Adipocyte (in vitro differentiated cells): ENCODE measurements around the gene CPED1.

Experiments
- DNase-seq: peaks from one replicate; pipeline ENCODE4 v3.0.0-alpha.2; 2015; ENCODE audit warnings: low read depth
- H3K27me3 ChIP-seq: replicated peaks from 2 replicates; pipeline ENCODE4 v1.7.0; 2013; ENCODE audit warnings: mild to moderate bottlenecking, low read length, moderate library complexity; ENCODE audit not compliant: control insufficient read depth, insufficient read depth
- H3K36me3 ChIP-seq: 2 replicates; pipeline ENCODE4 v1.7.0; 2013; ENCODE audit warnings: low read length, mild to moderate bottlenecking, moderate library complexity; ENCODE audit not compliant: control insufficient read depth, insufficient read depth, severe bottlenecking
- H3K4me1 ChIP-seq: 2 replicates; pipeline ENCODE4 v1.7.0; 2013; ENCODE audit warnings: mild to moderate bottlenecking, low read length, moderate library complexity; ENCODE audit not compliant: control insufficient read depth, insufficient read depth
- H3K4me3 ChIP-seq: 2 replicates; pipeline ENCODE4 v1.7.0; 2013; ENCODE audit warnings: mild to moderate bottlenecking, low read length, moderate library complexity
- H3K9ac ChIP-seq: 2 replicates; pipeline ENCODE4 v1.7.0; 2013; ENCODE audit warnings: mild to moderate bottlenecking, low read length, moderate library complexity
- H3K9me3 ChIP-seq: 2 replicates; pipeline ENCODE4 v1.7.0; 2013; ENCODE audit warnings: mild to moderate bottlenecking, low read length, moderate library complexity; ENCODE audit not compliant: control insufficient read depth

Gene CPED1

DNA sequence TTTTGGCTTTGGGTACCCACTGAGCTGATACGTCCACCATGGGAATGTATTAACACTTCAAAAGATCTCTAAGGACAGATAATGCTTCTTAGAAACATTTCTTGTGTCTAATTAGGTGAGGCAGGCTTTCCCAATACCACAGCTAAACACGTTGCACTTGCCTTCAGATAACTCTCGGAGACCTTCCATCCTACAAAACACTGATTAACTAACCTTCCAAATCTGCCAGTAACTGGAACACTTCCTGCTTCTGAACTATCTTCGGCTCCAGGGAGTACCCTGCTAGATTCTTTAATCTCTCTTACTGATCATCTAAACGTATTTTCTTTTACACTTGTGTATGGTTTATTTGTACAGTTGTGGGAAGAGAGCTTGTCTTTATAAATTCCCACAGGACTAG is 339.2 kb downstream of the CPED1 start:
- Histone ChIP-seq H3K4me1 (peaks cover 13% of the 10 kb centered on the region), H3K9ac (no peak overlapping the region), H3K27me3 (peaks cover 31% of the 10 kb centered on the region), H3K36me3 (no peaks in the 10 kb centered on the region), H3K9me3 (no peaks in the 10 kb centered on the region), H3K4me3 (no peak overlapping the region)
- DNase-seq: no peak

DNA sequence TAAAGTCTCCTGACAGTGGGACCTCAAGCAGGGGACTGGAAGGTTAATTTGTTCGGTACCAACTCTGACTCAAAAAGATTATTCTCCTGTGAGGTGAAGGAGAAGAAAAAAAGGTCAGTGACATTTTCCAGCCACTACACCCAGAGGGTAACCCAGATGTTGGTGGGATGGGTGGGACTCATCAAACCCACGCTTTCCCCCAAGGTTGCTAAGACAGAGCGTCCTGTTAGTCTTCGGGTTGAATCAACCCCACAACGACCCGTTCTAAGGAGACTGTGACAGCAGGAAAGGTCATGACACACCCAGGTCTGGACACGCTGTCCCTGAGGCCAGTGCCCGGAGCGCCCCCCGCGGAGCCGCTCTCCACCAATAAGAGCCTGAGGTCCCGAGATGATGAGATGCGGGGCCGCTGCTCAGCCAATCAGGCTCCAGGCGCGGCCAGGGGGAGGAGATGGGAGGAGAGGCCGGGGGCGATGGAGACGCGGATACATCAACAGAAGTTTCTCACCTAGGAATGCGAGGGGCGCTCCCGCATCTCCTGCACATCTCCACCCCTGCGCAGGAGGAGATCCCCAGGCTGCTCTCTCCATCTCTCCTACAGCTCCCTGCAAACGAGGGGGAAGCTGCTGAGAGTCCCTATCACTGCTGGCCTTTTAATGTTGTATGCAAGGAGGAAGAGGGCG is 340.1 kb downstream of the CPED1 start, which contains the start of gene WNT16:
Gene WNT16 (plus strand): TSS at position 493 of the 683 bp plus-strand sequence. CDS start 293 bp downstream, outside the sequence.
- Histone ChIP-seq H3K36me3 (no peaks in the 10 kb centered on the region), H3K27me3 (peaks cover 31% of the 10 kb centered on the region), H3K9ac (no peak within 1 kb of the TSS), H3K4me1 (peaks cover 13% of the 10 kb centered on the region), H3K9me3 (no peaks in the 10 kb centered on the region), H3K4me3 (peak within 1 kb of the TSS; percentile 86)
- no peak for DNase-seq

DNA sequence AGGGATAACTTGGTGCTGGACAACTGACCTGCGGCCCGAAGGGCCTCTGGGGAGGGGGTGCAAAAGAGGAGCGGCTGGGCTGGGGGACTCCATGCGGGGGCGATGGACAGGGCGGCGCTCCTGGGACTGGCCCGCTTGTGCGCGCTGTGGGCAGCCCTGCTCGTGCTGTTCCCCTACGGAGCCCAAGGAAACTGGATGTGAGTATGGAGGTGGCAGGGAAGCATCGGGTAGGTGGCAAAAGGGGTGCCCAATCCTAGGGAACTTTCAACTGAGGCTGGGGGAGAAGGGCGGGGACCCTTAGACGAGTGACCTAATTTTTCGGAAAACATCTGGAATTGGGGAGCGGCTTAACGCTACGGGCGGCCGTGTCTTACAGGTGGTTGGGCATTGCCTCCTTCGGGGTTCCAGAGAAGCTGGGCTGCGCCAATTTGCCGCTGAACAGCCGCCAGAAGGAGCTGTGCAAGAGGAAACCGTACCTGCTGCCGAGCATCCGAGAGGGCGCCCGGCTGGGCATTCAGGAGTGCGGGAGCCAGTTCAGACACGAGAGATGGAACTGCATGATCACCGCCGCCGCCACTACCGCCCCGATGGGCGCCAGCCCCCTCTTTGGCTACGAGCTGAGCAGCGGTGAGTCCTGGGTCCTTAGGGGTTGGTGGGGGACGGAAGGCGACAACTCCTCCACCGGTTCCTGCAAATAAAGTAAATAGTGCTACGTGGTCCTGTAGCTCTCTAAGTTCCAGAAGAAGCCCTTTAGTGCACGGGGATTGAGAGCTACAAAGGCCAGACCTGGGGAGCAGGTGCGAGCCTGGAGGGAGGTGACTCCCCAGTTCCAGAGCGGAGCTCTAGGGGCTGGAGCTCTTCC is 340.9 kb downstream of the CPED1 start:
- no peaks in the 10 kb centered on the region for H3K9me3 ChIP-seq
- no peak overlapping the region for H3K9ac ChIP-seq
- peaks cover 31% of the 10 kb centered on the region for H3K27me3 ChIP-seq
- H3K36me3 ChIP-seq: no peaks in the 10 kb centered on the region
- peaks cover 13% of the 10 kb centered on the region for H3K4me1 ChIP-seq
- DNase-seq: peak; percentile 33
- peak overlapping the region; percentile 86 for H3K4me3 ChIP-seq

DNA sequence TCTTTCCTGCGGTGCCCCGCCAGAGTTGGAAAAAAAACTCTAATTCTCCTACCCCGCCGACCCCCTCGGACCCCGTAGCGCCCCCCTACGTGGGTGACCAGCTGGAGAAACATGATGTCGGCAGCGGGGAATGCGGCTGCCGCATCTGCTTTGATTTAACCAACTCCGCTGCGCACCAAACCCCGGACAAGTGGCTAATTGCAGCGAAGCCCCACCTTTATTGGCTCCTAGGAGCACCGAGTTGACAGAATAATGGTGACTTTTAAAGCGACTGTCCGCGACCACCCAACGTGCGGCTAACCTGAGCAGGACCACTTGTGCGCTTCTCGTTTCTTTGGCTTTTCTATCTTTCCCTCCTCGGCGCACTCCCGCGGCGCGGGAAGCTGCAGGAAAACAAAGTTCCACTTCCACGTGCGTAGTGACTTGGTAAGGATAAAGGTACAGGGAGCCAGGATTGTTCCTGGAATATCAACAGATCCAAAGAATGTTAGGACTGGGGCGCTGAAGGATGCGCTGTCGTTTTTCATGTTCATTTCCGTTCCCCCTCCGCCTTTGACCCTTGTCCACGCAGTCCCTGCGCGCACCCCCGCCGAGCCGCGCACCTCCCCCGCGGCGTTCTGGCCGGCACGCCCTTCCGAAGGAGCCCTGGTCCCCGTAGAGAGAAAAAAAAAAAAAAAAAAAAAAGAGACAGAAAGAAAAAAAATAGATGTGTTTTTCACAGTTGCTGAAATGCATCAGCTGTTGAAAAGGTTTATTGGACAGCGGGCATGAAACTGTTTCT is 341.7 kb downstream of the CPED1 start:
- peak; percentile 43 for DNase-seq
- no peak overlapping the region for H3K9ac ChIP-seq
- peaks cover 13% of the 10 kb centered on the region for H3K4me1 ChIP-seq
- H3K9me3 ChIP-seq: no peaks in the 10 kb centered on the region
- peaks cover 31% of the 10 kb centered on the region for H3K27me3 ChIP-seq
- H3K36me3 ChIP-seq: no peaks in the 10 kb centered on the region
- peak overlapping the region; percentile 86 for H3K4me3 ChIP-seq

DNA sequence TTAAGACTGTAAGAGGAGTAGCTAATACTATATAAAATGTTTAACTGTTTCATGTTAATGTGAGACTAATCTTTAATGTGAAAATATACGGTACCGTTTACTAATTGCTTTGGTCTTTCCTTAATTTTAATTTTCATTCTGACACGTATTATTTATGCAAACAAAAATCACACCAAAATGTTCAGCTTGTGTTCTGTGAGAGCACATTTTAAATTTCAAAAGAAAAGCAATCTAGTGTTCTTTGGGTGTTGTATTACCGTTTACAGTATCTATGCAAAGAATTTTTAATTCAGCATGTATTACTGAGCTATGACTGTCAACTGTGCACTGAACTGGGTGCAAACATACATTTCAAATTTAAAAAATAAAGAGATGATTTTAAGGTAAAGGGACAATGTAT is 342.5 kb downstream of the CPED1 start:
- Histone ChIP-seq H3K27me3 (peaks cover 31% of the 10 kb centered on the region), H3K9ac (no peak overlapping the region), H3K4me1 (peaks cover 13% of the 10 kb centered on the region), H3K36me3 (no peaks in the 10 kb centered on the region), H3K4me3 (no peak overlapping the region), H3K9me3 (no peaks in the 10 kb centered on the region)
- no peak for DNase-seq

DNA sequence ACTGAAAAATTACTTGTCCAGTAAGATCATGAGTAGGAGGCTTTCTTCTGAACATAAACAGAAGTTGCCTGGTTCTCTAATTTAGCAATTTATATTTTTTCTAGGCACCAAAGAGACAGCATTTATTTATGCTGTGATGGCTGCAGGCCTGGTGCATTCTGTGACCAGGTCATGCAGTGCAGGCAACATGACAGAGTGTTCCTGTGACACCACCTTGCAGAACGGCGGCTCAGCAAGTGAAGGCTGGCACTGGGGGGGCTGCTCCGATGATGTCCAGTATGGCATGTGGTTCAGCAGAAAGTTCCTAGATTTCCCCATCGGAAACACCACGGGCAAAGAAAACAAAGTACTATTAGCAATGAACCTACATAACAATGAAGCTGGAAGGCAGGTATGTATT is 343.1 kb downstream of the CPED1 start:
- H3K36me3 ChIP-seq: no peaks in the 10 kb centered on the region
- no peak overlapping the region for H3K4me3 ChIP-seq
- peaks cover 13% of the 10 kb centered on the region for H3K4me1 ChIP-seq
- no peak for DNase-seq
- H3K9ac ChIP-seq: no peak overlapping the region
- H3K9me3 ChIP-seq: no peaks in the 10 kb centered on the region
- peaks cover 31% of the 10 kb centered on the region for H3K27me3 ChIP-seq

DNA sequence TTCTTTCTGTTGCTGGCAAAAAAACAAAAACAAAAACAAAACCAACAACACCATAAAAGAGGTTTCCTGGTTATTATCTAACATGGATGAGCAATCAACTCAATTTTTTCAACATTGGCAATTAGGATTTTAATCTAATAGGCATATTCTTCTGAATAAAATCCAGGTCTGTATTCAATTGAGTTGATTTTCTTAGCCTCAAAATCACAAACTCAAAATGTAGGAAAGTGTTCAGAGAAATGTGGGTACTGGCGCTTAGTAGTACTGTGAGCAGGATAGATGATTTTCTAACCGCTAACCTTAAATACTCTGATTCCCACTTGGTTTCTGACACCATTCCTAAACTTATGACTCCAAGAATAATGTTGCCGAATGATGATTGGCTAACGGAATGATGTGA is 345.9 kb downstream of the CPED1 start:
- H3K9ac ChIP-seq: no peak overlapping the region
- H3K4me3 ChIP-seq: no peak overlapping the region
- H3K27me3 ChIP-seq: peaks cover 14% of the 10 kb centered on the region
- no peak for DNase-seq
- no peaks in the 10 kb centered on the region for H3K36me3 ChIP-seq
- peaks cover 10% of the 10 kb centered on the region for H3K4me1 ChIP-seq
- H3K9me3 ChIP-seq: no peaks in the 10 kb centered on the region

DNA sequence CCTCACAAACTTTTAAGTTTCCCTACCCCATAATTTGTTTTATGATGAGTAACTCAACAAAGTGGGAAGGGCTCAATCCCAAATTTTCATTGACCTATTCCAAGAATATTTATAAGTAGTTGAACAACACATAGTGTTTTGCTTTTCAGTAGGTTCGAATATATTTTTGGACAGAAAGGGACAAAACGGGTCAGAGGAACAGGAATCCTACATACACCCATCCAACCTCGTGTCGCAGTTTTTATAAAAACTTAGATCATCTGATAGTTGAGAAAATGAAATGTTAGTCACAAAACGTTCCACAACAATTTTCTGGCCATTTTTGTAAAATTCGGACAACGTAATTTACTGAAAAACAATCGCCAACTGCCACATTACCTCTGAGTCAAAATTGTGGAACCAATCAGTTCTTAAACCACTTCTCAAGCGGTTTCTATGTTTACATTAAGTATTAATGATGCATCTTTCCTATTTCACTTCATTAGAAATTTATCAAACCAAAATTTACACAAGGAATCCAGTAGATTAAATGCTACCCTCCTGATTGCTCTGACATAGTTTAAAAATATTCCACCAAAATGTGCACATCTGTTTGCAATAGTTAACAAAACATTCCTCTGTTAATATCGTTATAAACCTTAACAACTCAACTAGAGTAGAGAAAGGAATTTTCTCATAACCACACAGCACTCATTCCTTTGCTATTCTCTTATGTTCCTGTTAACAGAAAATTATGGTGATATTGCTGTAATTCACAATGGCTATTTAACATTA is 346.6 kb downstream of the CPED1 start:
- no peaks in the 10 kb centered on the region for H3K9me3 ChIP-seq
- peaks cover 8% of the 10 kb centered on the region for H3K27me3 ChIP-seq

DNA sequence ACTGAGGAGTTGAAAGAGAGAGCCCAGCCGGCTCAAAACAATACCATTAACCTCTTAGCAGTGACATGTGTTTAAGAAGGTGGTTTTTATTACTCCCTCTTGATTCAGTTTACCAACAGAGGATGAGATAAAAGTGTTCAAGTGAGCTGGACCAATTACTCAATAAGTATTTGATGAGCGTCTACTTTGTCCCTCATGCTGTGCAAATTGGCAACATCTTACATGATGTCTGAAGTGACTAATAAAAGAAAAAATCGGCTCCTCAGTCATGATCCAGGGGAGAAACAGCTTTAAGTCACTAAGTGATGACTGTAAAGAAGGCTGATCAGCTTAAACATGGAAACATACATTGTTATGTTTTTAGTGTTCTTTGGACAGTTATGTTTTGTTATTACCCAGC is 348.1 kb downstream of the CPED1 start:
- Histone ChIP-seq H3K27me3 (peaks cover 1% of the 10 kb centered on the region), H3K4me3 (no peak overlapping the region), H3K4me1 (no peaks in the 10 kb centered on the region), H3K9ac (no peak overlapping the region), H3K36me3 (no peaks in the 10 kb centered on the region), H3K9me3 (no peaks in the 10 kb centered on the region)
- no peak for DNase-seq

More for the DNA sequence above, 346.6 kb downstream of the CPED1 start:
- H3K9ac ChIP-seq: no peak overlapping the region
- H3K36me3 ChIP-seq: no peaks in the 10 kb centered on the region
- peaks cover 4% of the 10 kb centered on the region for H3K4me1 ChIP-seq
- peak; percentile 57 for DNase-seq
- H3K4me3 ChIP-seq: no peak overlapping the region

DNA sequence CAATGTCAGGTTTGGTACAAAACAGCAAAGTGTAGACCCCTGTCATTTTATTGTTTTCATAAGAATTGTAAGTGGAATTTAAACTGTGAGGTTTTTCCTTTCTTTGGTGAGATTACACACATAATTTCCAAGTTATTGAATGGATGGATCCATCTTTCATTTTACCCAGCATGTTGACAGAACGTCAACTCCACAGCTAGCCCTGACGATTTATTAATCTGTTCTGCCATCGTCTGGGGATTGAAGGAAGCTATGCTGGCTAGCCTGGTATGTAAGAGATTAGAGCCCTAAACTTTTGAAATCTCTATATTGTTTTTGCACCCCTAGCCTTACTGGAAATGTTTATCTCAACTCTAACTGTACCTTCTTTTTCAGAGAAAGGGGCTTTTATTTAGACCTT is 348.9 kb downstream of the CPED1 start:
- Histone ChIP-seq H3K4me3 (no peak overlapping the region), H3K9ac (no peak overlapping the region), H3K27me3 (no peaks in the 10 kb centered on the region), H3K9me3 (no peaks in the 10 kb centered on the region), H3K36me3 (no peaks in the 10 kb centered on the region), H3K4me1 (peaks cover 6% of the 10 kb centered on the region)
- DNase-seq: peak; percentile 52
